Suprapubic skin (tissue), 3 donors: Measurements from ENCODE around the gene GLRX2.

Experiments used
- EP300 ChIP-seq: sonication (generic); formaldehyde crosslinking; IDR thresholded peaks from one replicate; pipeline ENCODE4 v1.6.1; 2017; ENCODE audit warnings: antibody characterized with exemption
- POLR2A ChIP-seq, 2 donors: fragments of 450-650 bp; IDR thresholded peaks; one replicate each; pipeline ENCODE4 v1.6.1; 2017; ENCODE audit warnings: antibody characterized with exemption in 2 of 2, mild to moderate bottlenecking in 2 of 2, moderate library complexity in 2 of 2
- TF ChIP-seq, protein P1 (sequence below), 2 donors: fragments of 200-600 bp in 1 of 2; fragments of 450-650 bp in 1 of 2; sonication (generic) in 1 of 2; IDR thresholded peaks; one replicate each; pipeline ENCODE4 v1.5.1; 2016 to 2019; ENCODE audit warnings: antibody characterized with exemption in 2 of 2, mild to moderate bottlenecking in 1 of 2, moderate library complexity in 1 of 2

DNA sequence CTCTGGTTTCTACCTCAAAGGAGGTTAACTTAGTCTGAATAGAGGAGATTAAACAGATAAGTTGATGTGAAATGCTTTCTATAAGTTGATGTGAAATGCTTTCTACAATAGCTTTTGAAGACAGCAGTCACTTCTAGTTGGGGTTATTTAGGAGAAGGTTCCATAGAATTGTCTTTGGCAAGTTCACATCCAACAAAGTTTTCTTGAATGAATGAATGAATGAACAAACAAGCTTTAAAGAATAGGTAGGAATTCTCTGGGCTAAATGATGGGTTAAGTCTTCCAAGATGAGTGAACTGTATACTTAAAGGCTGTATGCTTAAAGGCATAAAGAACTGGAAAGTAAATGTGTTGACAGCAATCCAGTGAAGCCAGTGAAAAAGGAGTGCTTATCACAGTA lies 18.5 kb upstream of the GLRX2 start:
- TF ChIP-seq, protein P1, sequence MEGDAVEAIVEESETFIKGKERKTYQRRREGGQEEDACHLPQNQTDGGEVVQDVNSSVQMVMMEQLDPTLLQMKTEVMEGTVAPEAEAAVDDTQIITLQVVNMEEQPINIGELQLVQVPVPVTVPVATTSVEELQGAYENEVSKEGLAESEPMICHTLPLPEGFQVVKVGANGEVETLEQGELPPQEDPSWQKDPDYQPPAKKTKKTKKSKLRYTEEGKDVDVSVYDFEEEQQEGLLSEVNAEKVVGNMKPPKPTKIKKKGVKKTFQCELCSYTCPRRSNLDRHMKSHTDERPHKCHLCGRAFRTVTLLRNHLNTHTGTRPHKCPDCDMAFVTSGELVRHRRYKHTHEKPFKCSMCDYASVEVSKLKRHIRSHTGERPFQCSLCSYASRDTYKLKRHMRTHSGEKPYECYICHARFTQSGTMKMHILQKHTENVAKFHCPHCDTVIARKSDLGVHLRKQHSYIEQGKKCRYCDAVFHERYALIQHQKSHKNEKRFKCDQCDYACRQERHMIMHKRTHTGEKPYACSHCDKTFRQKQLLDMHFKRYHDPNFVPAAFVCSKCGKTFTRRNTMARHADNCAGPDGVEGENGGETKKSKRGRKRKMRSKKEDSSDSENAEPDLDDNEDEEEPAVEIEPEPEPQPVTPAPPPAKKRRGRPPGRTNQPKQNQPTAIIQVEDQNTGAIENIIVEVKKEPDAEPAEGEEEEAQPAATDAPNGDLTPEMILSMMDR (IDR thresholded peaks at IDR 0.05): no peak
- TF ChIP-seq EP300: no peak
- no peak for TF ChIP-seq POLR2A (IDR thresholded peaks at IDR 0.05)
